GF-D8 (cell line): ENCODE data around the gene HTT.

Experiments used
- DNase-seq: peaks from one replicate; lab custom pipeline; 2025; lab: John Stamatoyannopoulos, UW

Gene HTT

DNA sequence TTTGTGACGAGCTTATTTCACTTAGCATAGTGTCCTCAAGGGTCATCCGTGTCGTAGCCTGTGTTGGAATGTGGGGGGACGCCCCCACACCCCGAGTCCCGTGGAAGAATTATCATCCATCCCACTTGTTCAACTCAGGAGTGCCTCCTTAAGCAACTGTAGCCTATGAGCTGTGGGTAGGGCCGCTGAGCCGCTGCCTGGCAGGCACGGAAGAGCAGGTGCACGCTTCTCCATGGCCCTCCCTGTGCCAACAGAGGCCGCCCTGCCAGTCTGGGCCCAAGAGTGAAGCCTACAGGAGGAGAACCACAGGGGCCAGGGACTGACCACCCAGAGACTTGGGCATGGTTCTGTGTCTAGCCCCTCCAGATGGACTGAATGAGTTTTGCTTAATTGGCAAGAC, 216.0 kb downstream of the HTT start:
- no peak for DNase-seq

DNA sequence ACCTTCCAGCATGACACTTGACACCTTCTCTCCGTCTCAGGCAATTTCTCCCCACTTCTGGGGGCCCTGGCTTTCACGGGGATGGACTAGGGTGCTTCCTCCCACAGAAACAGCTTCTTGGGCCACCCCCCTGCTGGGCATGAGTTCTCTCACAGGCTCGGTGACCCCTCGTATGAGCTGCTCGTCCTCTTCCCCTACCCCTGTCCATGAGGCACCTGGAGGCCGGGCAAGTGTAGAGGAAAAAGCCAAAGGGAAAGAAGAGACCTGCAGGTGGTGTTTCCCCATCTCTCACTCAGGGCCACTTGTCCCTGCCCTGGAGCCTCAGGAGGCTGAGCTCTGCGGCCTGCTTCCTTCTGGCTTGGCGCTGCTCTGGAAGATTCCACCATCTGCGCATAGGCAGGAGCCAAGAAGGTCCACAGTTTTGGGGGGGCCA, 216.4 kb downstream of the HTT start:
- DNase-seq, result no peak

DNA sequence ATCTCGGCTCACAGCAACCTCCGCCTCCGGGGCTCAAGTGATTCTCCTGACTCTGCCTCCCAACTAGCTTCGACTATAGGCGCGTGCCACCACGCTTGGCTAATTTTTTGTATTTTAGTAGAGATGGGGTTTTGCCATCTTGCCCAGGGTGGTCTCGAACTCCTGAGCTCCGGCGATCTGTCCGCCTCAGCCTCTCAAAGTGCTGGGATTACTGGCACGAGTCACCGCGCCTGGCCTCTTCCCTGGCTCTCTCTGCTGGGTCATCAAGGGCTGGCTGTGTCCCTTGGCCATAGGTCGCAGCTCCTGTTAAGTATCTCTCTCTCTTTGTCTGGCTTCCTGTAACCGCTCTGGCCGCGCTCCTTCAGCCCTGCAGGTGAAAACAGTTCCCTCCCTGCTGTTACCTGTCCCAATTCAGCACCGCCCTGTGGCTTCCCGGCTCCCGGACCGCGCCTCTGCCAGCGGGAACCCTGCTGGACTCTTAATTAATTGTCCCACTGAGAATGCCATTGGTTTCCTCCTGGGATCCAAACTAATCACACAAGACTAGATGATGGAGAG, 217.0 kb downstream of the HTT start:
- no peak for DNase-seq

DNA sequence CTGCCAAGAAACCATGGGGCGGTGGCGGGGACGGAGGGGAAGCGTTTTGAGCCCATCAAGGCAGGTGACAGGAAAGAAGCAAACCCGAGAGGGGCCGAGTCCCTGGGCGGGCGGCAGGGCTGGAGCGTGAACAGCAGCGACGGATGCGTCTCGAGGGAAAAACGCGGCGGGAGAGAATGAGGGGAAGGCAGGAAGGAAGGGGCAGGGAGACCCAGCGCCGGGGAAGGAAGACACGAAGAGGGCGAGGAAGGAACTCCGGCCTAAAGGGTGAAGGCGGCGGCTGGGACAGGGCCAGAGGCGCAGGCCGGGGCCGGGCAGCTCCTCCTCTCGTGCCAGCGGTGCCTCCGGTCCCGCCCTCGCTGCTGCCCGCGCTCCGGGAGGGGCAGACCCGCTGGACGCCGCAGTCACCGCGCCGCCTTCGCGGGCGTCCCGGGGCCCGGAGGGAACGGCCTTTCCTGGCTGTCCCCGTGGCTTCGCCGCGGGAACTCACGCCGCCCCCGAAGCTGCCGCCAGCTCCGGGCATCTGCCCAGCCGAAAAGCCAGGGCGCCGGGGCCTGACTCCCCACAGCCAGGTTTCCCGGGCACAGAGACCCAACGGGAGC, 217.6 kb downstream of the HTT start:
- DNase-seq, result peak; percentile 7

DNA sequence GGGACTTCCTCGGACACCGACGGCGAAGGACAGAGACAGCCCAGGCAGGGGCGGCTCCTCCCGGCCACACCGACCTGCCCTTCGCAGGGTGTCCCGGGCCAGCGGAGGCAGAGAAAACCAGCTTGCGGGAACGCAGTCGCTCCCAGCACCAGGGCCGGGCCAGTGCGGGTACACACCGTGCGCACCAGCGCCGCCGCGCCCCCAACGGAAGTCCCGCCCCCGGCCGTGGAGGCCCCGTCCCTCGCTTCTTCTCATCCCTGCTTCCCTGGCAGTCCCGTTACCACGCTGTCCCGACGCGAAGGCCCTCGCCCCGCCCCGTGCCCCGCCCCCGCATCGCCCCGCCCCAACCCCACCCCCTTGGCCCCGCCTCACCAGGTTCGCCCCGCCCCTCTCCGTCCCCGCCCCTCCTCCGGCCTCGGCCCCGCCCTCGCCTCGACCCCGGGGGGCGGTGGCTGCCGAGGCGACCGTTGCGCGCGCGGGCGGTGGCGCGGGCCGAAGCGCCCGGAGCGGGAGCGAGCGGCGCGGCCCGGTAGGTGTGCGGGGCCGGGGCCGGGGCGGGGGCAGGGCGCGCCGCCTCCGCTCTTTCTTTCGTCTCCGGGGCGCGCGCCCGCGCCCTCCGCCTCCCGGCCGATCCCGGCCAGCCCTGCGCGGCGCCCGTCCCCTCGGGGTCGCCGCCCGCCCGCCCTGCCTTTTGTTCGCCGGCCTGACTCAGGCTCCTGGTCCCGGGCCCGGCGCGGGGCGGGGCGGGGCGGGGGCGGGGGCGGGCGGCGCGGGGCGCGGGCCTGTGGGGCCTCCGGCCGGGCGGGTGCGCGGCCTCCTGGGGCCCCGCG, 218.3 kb downstream of the HTT start, which contains the start of gene RGS12:
RGS12 (plus strand) TSS at position 451 of the 830 bp plus-strand sequence. CDS start 23,150 bp downstream, outside the sequence.
- peak; percentile 76 for DNase-seq
